HUES64 (cell line): Measurements from ENCODE around the gene HDAC1.

Experiments
- H3K27ac ChIP-seq: 2 replicates; pipeline ENCODE4 v1.7.0; 2013; ENCODE audit warnings: low read depth, low read length, inconsistent platforms
- H3K27me3 ChIP-seq: 2 replicates; pipeline ENCODE4 v1.6.1; 2013; ENCODE audit warnings: mild to moderate bottlenecking, low read length; ENCODE audit not compliant: insufficient read depth
- H3K36me3 ChIP-seq: 2 replicates; pipeline ENCODE4 v1.6.1; 2013; ENCODE audit warnings: mild to moderate bottlenecking, low read length; ENCODE audit not compliant: insufficient read depth
- H3K4me1 ChIP-seq: 2 replicates; pipeline ENCODE4 v1.6.1; 2013; ENCODE audit warnings: mild to moderate bottlenecking, low read length, moderate library complexity; ENCODE audit not compliant: insufficient read depth
- H3K4me3 ChIP-seq: 2 replicates; pipeline ENCODE4 v1.5.1; 2013; ENCODE audit warnings: mild to moderate bottlenecking, low read length, moderate library complexity
- H3K9ac ChIP-seq: 2 replicates; pipeline ENCODE4 v1.6.1; 2013; ENCODE audit warnings: mild to moderate bottlenecking, low read depth, low read length
- H3K9me3 ChIP-seq: 2 replicates; pipeline ENCODE4 v1.6.1; 2013; ENCODE audit warnings: low read depth, low read length; ENCODE audit not compliant: insufficient read depth
- WGBS: fragments of 150-250, 120-280 bp; methylation state at CpG from one replicate; pipeline ENCODE4 v1.1.7; 2013; ENCODE audit warnings: missing lambda C conversion rate; 5-methylcytosine and 5-hydroxymethylcytosine counted together

HDAC1 gene

GRCh38 chr1:32332290-32333079 lies 40.6 kb downstream of the HDAC1 start:
- H3K27ac ChIP-seq, result peak overlapping the region; percentile 36; the same call in 1 of the 2 replicates
- H3K27me3 ChIP-seq, result peaks cover 8% of the 10 kb centered on the region
- H3K9me3 ChIP-seq, result no peaks in the 10 kb centered on the region
- H3K4me3 ChIP-seq, result no peak overlapping the region
- no peak overlapping the region for H3K9ac ChIP-seq
- H3K36me3 ChIP-seq, result peaks cover 75% of the 10 kb centered on the region
- peaks cover 17% of the 10 kb centered on the region for H3K4me1 ChIP-seq
- WGBS, result 87% methylated on average over 3 of the region's 3 CpGs

GRCh38 chr1:32333251-32333963 lies 41.5 kb downstream of the HDAC1 start:
- no peak overlapping the region for H3K27ac ChIP-seq
- H3K4me3 ChIP-seq, result peak overlapping the region; percentile 94; the same call in 1 of the 2 replicates
- 98% methylated on average over 2 of the region's 3 CpGs for WGBS
- H3K27me3 ChIP-seq, result peaks cover 8% of the 10 kb centered on the region
- H3K4me1 ChIP-seq, result peaks cover 23% of the 10 kb centered on the region
- H3K36me3 ChIP-seq, result peaks cover 65% of the 10 kb centered on the region
- H3K9ac ChIP-seq, result no peak overlapping the region
- no peaks in the 10 kb centered on the region for H3K9me3 ChIP-seq

GRCh38 chr1:32334274-32334861 lies 42.5 kb downstream of the HDAC1 start:
- H3K27ac ChIP-seq, result peak overlapping the region; percentile 85
- peaks cover 23% of the 10 kb centered on the region for H3K4me1 ChIP-seq
- 34% methylated on average over 8 of the region's 9 CpGs for WGBS
- no peaks in the 10 kb centered on the region for H3K9me3 ChIP-seq
- peaks cover 8% of the 10 kb centered on the region for H3K27me3 ChIP-seq
- H3K4me3 ChIP-seq, result peak overlapping the region; percentile 94
- H3K36me3 ChIP-seq, result peaks cover 56% of the 10 kb centered on the region
- H3K9ac ChIP-seq, result peak overlapping the region; percentile 97

GRCh38 chr1:32334864-32335534 lies 43.1 kb downstream of the HDAC1 start:
- Histone ChIP-seq H3K4me1 (peaks cover 23% of the 10 kb centered on the region), H3K36me3 (peaks cover 49% of the 10 kb centered on the region), H3K9ac (peak overlapping the region; percentile 97), H3K4me3 (peak overlapping the region; percentile 94), H3K27me3 (peaks cover 8% of the 10 kb centered on the region), H3K27ac (peak overlapping the region; percentile 85), H3K9me3 (no peaks in the 10 kb centered on the region)
- 2% methylated on average over 46 of the region's 46 CpGs for WGBS

GRCh38 chr1:32335535-32335789 lies 43.6 kb downstream of the HDAC1 start:
- Histone ChIP-seq H3K27ac (peak overlapping the region; percentile 85), H3K27me3 (peaks cover 8% of the 10 kb centered on the region), H3K4me3 (peak overlapping the region; percentile 94), H3K36me3 (peaks cover 45% of the 10 kb centered on the region), H3K4me1 (peaks cover 23% of the 10 kb centered on the region), H3K9ac (peak overlapping the region; percentile 97), H3K9me3 (no peaks in the 10 kb centered on the region)
- WGBS, result under 1% methylated on average over 33 of the region's 34 CpGs

- Histone ChIP-seq H3K36me3 (peaks cover 39% of the 10 kb centered on the region), H3K4me1 (peaks cover 23% of the 10 kb centered on the region), H3K27ac (peak within 1 kb of the TSS; percentile 85), H3K4me3 (peak within 1 kb of the TSS; percentile 94), H3K27me3 (peaks cover 8% of the 10 kb centered on the region), H3K9me3 (no peaks in the 10 kb centered on the region), H3K9ac (peak within 1 kb of the TSS; percentile 97)
- WGBS, result under 1% methylated on average over 93 of the region's 95 CpGs
These were observed 44.1 kb downstream of the HDAC1 start, which contains the start of gene MARCKSL1 for GRCh38 chr1:32335790-32336590. Gene MARCKSL1, minus strand, starts transcription at chr1:32336233. Its CDS starts 200 bp downstream, at chr1:32336033.

- H3K9me3 ChIP-seq, result no peaks in the 10 kb centered on the region
- peaks cover 34% of the 10 kb centered on the region for H3K36me3 ChIP-seq
- no peak overlapping the region for H3K9ac ChIP-seq
- peaks cover 23% of the 10 kb centered on the region for H3K4me1 ChIP-seq
- H3K4me3 ChIP-seq, result peak overlapping the region; percentile 94
- no peak overlapping the region for H3K27ac ChIP-seq
- H3K27me3 ChIP-seq, result peaks cover 8% of the 10 kb centered on the region
- 20% methylated on average over 15 of the region's 15 CpGs for WGBS
These were observed 44.7 kb downstream of the HDAC1 start for GRCh38 chr1:32336591-32336932.

GRCh38 chr1:32336963-32337675 lies 45.2 kb downstream of the HDAC1 start:
- Histone ChIP-seq H3K4me1 (peaks cover 23% of the 10 kb centered on the region), H3K36me3 (peaks cover 29% of the 10 kb centered on the region), H3K4me3 (peak overlapping the region; percentile 94; the same call in 1 of the 2 replicates), H3K27me3 (peaks cover 8% of the 10 kb centered on the region), H3K27ac (no peak overlapping the region), H3K9me3 (no peaks in the 10 kb centered on the region), H3K9ac (no peak overlapping the region)
- 62% methylated on average over 8 of the region's 8 CpGs for WGBS

GRCh38 chr1:32337855-32338636 lies 46.2 kb downstream of the HDAC1 start:
- H3K9me3 ChIP-seq, result no peaks in the 10 kb centered on the region
- H3K36me3 ChIP-seq, result peaks cover 20% of the 10 kb centered on the region
- no peak overlapping the region for H3K4me3 ChIP-seq
- H3K9ac ChIP-seq, result no peak overlapping the region
- H3K27me3 ChIP-seq, result peaks cover 8% of the 10 kb centered on the region
- H3K4me1 ChIP-seq, result peaks cover 20% of the 10 kb centered on the region
- H3K27ac ChIP-seq, result no peak overlapping the region
- WGBS, result 79% methylated on average over 16 of the region's 16 CpGs
